Skeletal muscle tissue (tissue), 4 donors: ENCODE measurements around the gene PDGFB. TPM values are rescaled to one million over a fixed set of nuclear protein-coding genes. Genes with fewer than 3 reads are reported as not detected.
A peak's percentile ranks its signal among the peaks of the same experiment; 100 is the strongest.

Source experiments
- H3K27ac ChIP-seq: one replicate; pipeline ENCODE4 v1.7.0; 2013; ENCODE audit warnings: mild to moderate bottlenecking, low read depth, low read length, inconsistent platforms
- H3K27me3 ChIP-seq, 3 donors: one replicate each; pipeline ENCODE4 v1.7.0; 2013; ENCODE audit warnings: low read length in 3 of 3; ENCODE audit not compliant: control insufficient read depth in 3 of 3, insufficient read depth in 3 of 3
- H3K36me3 ChIP-seq, 3 donors: one replicate each; pipeline ENCODE4 v1.7.0; 2013; ENCODE audit warnings: low read length in 3 of 3; ENCODE audit not compliant: control insufficient read depth in 3 of 3, insufficient read depth in 3 of 3
- H3K4me1 ChIP-seq, 3 donors: one replicate each; pipeline ENCODE4 v1.7.0; 2013; ENCODE audit warnings: low read length in 3 of 3, mild to moderate bottlenecking in 3 of 3; ENCODE audit not compliant: control insufficient read depth in 3 of 3, insufficient read depth in 3 of 3
- H3K4me3 ChIP-seq, 3 donors: one replicate each; pipeline ENCODE4 v1.7.0; 2013; ENCODE audit warnings: low read length in 3 of 3
- H3K9ac ChIP-seq, 3 donors: one replicate each; pipeline ENCODE4 v1.7.0; 2013; ENCODE audit warnings: low read length in 3 of 3, mild to moderate bottlenecking in 3 of 3, moderate library complexity in 2 of 3, low read depth in 1 of 3
- H3K9me3 ChIP-seq, 3 donors: one replicate each; pipeline ENCODE4 v1.7.0; 2013; ENCODE audit warnings: low read length in 3 of 3; ENCODE audit not compliant: control insufficient read depth in 3 of 3
- total RNA-seq: library from RNA; depleted of rRNA; stranded (reverse); fragments of >200 nt; gene quantifications from one replicate; pipeline ENCODE4 v1.2.3, GENCODE V29; 2014
- donor health status: Osteomylitis.

Gene PDGFB
- total RNA-seq, 1 donor from 2014 or later: 8.9 TPM

- Histone ChIP-seq H3K27ac (peak overlapping the region; percentile 42), H3K9ac (no peak overlapping the region), H3K9me3 (no peaks in the 10 kb centered on the region), H3K36me3 (no peaks in the 10 kb centered on the region), H3K4me3 (no peak overlapping the region), H3K4me1 (peaks cover 8 to 29% (median 28%) of the 10 kb centered on the region in 3 donors), H3K27me3 (no peaks in the 10 kb centered on the region)
These were observed 32.4 kb upstream of the PDGFB start for GRCh38 chr22:39277142-39277607.

- H3K27ac ChIP-seq: no peak overlapping the region
- H3K9me3 ChIP-seq: no peaks in the 10 kb centered on the region
- no peaks in the 10 kb centered on the region for H3K36me3 ChIP-seq
- no peaks in the 10 kb centered on the region for H3K27me3 ChIP-seq
- H3K4me3 ChIP-seq: no peak overlapping the region
- H3K9ac ChIP-seq: no peak overlapping the region
- H3K4me1 ChIP-seq: peaks cover 8 to 28% (median 25%) of the 10 kb centered on the region in 3 donors
These were observed 31.8 kb upstream of the PDGFB start for GRCh38 chr22:39276440-39277141.

- Histone ChIP-seq H3K4me3 (no peak overlapping the region), H3K27me3 (no peaks in the 10 kb centered on the region), H3K36me3 (no peaks in the 10 kb centered on the region), H3K4me1 (peaks cover 8 to 26% (median 22%) of the 10 kb centered on the region in 3 donors), H3K27ac (no peak overlapping the region), H3K9me3 (no peaks in the 10 kb centered on the region), H3K9ac (no peak overlapping the region)
These were observed 31.1 kb upstream of the PDGFB start for GRCh38 chr22:39275814-39276439.

GRCh38 chr22:39273950-39274887 is 29.4 kb upstream of the PDGFB start:
- Histone ChIP-seq H3K9ac (no peak overlapping the region), H3K4me3 (no peak overlapping the region), H3K4me1 (peaks cover 11 to 30% (median 28%) of the 10 kb centered on the region in 3 donors), H3K9me3 (no peaks in the 10 kb centered on the region), H3K36me3 (no peaks in the 10 kb centered on the region), H3K27me3 (no peaks in the 10 kb centered on the region), H3K27ac (no peak overlapping the region)

GRCh38 chr22:39270792-39271191 is 26.0 kb upstream of the PDGFB start:
- Histone ChIP-seq H3K36me3 (no peaks in the 10 kb centered on the region), H3K27me3 (no peaks in the 10 kb centered on the region), H3K9me3 (no peaks in the 10 kb centered on the region), H3K4me3 (no peak overlapping the region), H3K27ac (no peak overlapping the region), H3K9ac (no peak overlapping the region), H3K4me1 (peaks cover 2 to 27% (median 12%) of the 10 kb centered on the region in 3 donors)

GRCh38 chr22:39270280-39270679 is 25.5 kb upstream of the PDGFB start:
- H3K27me3 ChIP-seq: no peaks in the 10 kb centered on the region
- no peak overlapping the region for H3K27ac ChIP-seq
- no peaks in the 10 kb centered on the region for H3K9me3 ChIP-seq
- no peaks in the 10 kb centered on the region for H3K36me3 ChIP-seq
- H3K9ac ChIP-seq: no peak overlapping the region
- peaks cover 2 to 27% (median 17%) of the 10 kb centered on the region in 3 donors for H3K4me1 ChIP-seq
- no peak overlapping the region for H3K4me3 ChIP-seq

- Histone ChIP-seq H3K9ac (peak overlapping the region in 1 of 3 donors; percentile 64), H3K27me3 (no peaks in the 10 kb centered on the region), H3K4me3 (no peak overlapping the region), H3K4me1 (peaks cover 2 to 27% (median 22%) of the 10 kb centered on the region in 3 donors), H3K27ac (no peak overlapping the region), H3K36me3 (no peaks in the 10 kb centered on the region), H3K9me3 (no peaks in the 10 kb centered on the region)
These were observed 24.5 kb upstream of the PDGFB start for GRCh38 chr22:39269095-39269790.

- H3K36me3 ChIP-seq: no peaks in the 10 kb centered on the region
- no peak overlapping the region for H3K4me3 ChIP-seq
- H3K4me1 ChIP-seq: peaks cover 2 to 27% (median 22%) of the 10 kb centered on the region in 3 donors
- H3K27me3 ChIP-seq: no peaks in the 10 kb centered on the region
- no peak overlapping the region for H3K27ac ChIP-seq
- H3K9ac ChIP-seq: peak overlapping the region in 1 of 3 donors; percentile 64
- H3K9me3 ChIP-seq: no peaks in the 10 kb centered on the region
These were observed 23.9 kb upstream of the PDGFB start for GRCh38 chr22:39268645-39269044.

- Histone ChIP-seq H3K36me3 (no peaks in the 10 kb centered on the region), H3K9me3 (no peaks in the 10 kb centered on the region), H3K9ac (no peak overlapping the region), H3K27ac (no peak overlapping the region), H3K27me3 (no peaks in the 10 kb centered on the region), H3K4me1 (peaks cover 2 to 27% (median 22%) of the 10 kb centered on the region in 3 donors), H3K4me3 (no peak overlapping the region)
These were observed 23.2 kb upstream of the PDGFB start for GRCh38 chr22:39267974-39268373.
